GM12878 (cell line): Measurements from ENCODE around the gene SUCO. TPM values are rescaled to one million over a fixed set of nuclear protein-coding genes. Genes with fewer than 3 reads are reported as not detected.

Experiments used
- ATAC-seq: fragments of 200-7000 bp; cut with Tn5 transposase; 3 replicates; pipeline ENCODE4 v1.9.1; 2020; ENCODE audit warnings: mild to moderate bottlenecking, moderate library complexity
- BruUV-seq: library from RNA; stranded (reverse); fragments of 400-500 nt; replicated peaks from 2 replicates; lab custom pipeline; 2021; lab: Mats Ljungman, UMichigan
- CTCF ChIA-PET: fragments of 300-600 bp; sonication (Branson Sonifier 250); formaldehyde crosslinking; extraction: SDS; loops from one replicate; lab custom pipeline; 2021; ENCODE audit warnings: inconsistent platforms; lab: Yijun Ruan, JAX
- POLR2A ChIA-PET: fragments of 350-600 bp; formaldehyde crosslinking; extraction: SDS; loops from one replicate; lab custom pipeline; 2021; ENCODE audit warnings: inconsistent platforms; lab: Charles Lee
- RAD21 ChIA-PET: fragments of 300-600 bp; sonication (Branson Sonifier 250); formaldehyde crosslinking; loops from one replicate; lab custom pipeline; 2023; ENCODE audit warnings: antibody characterized with exemption; ENCODE audit not compliant: unreplicated experiment; lab: Charles Lee
- SMC1A ChIA-PET: fragments of 300-600 bp; sonication (Branson Sonifier 250); formaldehyde crosslinking; loops from one replicate; lab custom pipeline; 2023; ENCODE audit not compliant: unreplicated experiment, uncharacterized antibody; lab: Charles Lee
- DNase-seq: peaks from one replicate; pipeline ENCODE4 v3.0.0-alpha.2; 2011; ENCODE audit warnings: low read depth, low spot score
- FAIRE-seq: peaks from 3 replicates; lab custom pipeline; 2011; peaks lifted over from hg19 to GRCh38; lab: Jason Lieb, UNC
- H2AFZ ChIP-seq: 2 replicates; pipeline ENCODE4 v1.6.0; 2011; ENCODE audit warnings: low read depth, low read length, control low read depth; ENCODE audit not compliant: control insufficient read depth
- H3K27ac ChIP-seq: 2 replicates; pipeline ENCODE4 v1.5.1; 2011; ENCODE audit warnings: control low read depth; ENCODE audit not compliant: control insufficient read depth, insufficient read depth
- H3K27me3 ChIP-seq, 2 experiments: replicated peaks in 1 of 2; 2 replicates each; pipeline versions ENCODE4 v1.6.0 to v1.6.1; 2011; ENCODE audit warnings: low read length in 1 of 2; ENCODE audit not compliant: control insufficient read depth in 2 of 2, insufficient read depth in 2 of 2
- H3K36me3 ChIP-seq, 2 experiments: 2 replicates each; pipeline ENCODE4 v1.5.1; 2011; ENCODE audit warnings: low read length in 1 of 2; ENCODE audit not compliant: control insufficient read depth in 2 of 2, insufficient read depth in 2 of 2
- H3K4me1 ChIP-seq: 2 replicates; pipeline ENCODE4 v1.6.1; 2011; ENCODE audit warnings: mild to moderate bottlenecking, low read length, moderate library complexity, mixed read lengths; ENCODE audit not compliant: control insufficient read depth, insufficient read depth
- H3K4me2 ChIP-seq: 2 replicates; pipeline ENCODE4 v1.6.0; 2011; ENCODE audit warnings: control low read depth; ENCODE audit not compliant: control insufficient read depth, insufficient read depth
- H3K4me3 ChIP-seq: fragments of 200-600 bp; sonication (generic); 2 replicates; pipeline ENCODE4 v1.5.1; 2016
- H3K79me2 ChIP-seq: 2 replicates; pipeline ENCODE4 v1.6.0; 2011; ENCODE audit warnings: low read length; ENCODE audit not compliant: control insufficient read depth, insufficient read depth
- H3K9ac ChIP-seq: 2 replicates; pipeline ENCODE4 v1.8.0; 2011; ENCODE audit warnings: low read length, control low read depth, mixed read lengths; ENCODE audit not compliant: control insufficient read depth, insufficient read depth
- H3K9me3 ChIP-seq: replicated peaks from 3 replicates; pipeline ENCODE4 v1.5.1; 2011; ENCODE audit warnings: mild to moderate bottlenecking, low read length; ENCODE audit not compliant: control insufficient read depth, insufficient read depth
- H4K20me1 ChIP-seq: 2 replicates; pipeline ENCODE4 v1.6.0; 2011; ENCODE audit not compliant: control insufficient read depth, insufficient read depth
- ATF3 ChIP-seq: IDR thresholded peaks from 2 replicates; pipeline ENCODE4 v1.6.1; 2011; ENCODE audit warnings: low read depth, mild to moderate bottlenecking, low read length, moderate library complexity, borderline replicate concordance; ENCODE audit errors: extremely low read depth
- BACH1 ChIP-seq: fragments of 450-650 bp; IDR thresholded peaks from 2 replicates; pipeline ENCODE4 v1.6.1; 2017; ENCODE audit warnings: mild to moderate bottlenecking, borderline replicate concordance
- CHD1 ChIP-seq: IDR thresholded peaks from 2 replicates; pipeline ENCODE4 v1.6.1; 2012; ENCODE audit warnings: low read depth, low read length, improper control_type of control experiment
- CREM ChIP-seq: IDR thresholded peaks from 2 replicates; pipeline ENCODE4 v1.6.1; 2014; ENCODE audit warnings: antibody characterized with exemption, low read depth
- MYB ChIP-seq: fragments of 150-350 bp; IDR thresholded peaks from 2 replicates; pipeline ENCODE4 v1.6.1; 2014; ENCODE audit warnings: mild to moderate bottlenecking, low read depth, low read length, borderline replicate concordance
- NR2F1 ChIP-seq: fragments of 450-650 bp; conservative IDR thresholded peaks from 2 replicates; pipeline ENCODE4 v1.6.1; 2017; ENCODE audit warnings: mild to moderate bottlenecking
- STAT1 ChIP-seq: fragments of 450-650 bp; conservative IDR thresholded peaks from 2 replicates; pipeline ENCODE4 v1.6.1; 2014; ENCODE audit warnings: antibody characterized with exemption, mild to moderate bottlenecking
- TCF12 ChIP-seq: IDR thresholded peaks from 2 replicates; pipeline ENCODE4 v1.6.1; 2011; ENCODE audit warnings: low read depth, mild to moderate bottlenecking, low read length
- USF2 ChIP-seq: IDR thresholded peaks from 2 replicates; pipeline ENCODE4 v1.6.1; 2011; ENCODE audit warnings: low read depth, low read length, improper control_type of control experiment, borderline replicate concordance
- YBX1 ChIP-seq: fragments of 450-650 bp; IDR thresholded peaks from 2 replicates; pipeline ENCODE4 v1.6.1; 2016; ENCODE audit warnings: antibody characterized with exemption
- ZBED1 ChIP-seq: IDR thresholded peaks from 2 replicates; pipeline ENCODE4 v1.6.1; 2016; ENCODE audit warnings: borderline replicate concordance
- ZNF217 ChIP-seq: fragments of 450-650 bp; IDR thresholded peaks from 2 replicates; pipeline ENCODE4 v1.6.1; 2017; ENCODE audit warnings: antibody characterized with exemption, mild to moderate bottlenecking
- ZNF592 ChIP-seq: fragments of 450-650 bp; IDR thresholded peaks from 2 replicates; pipeline ENCODE4 v1.6.1; 2017; ENCODE audit warnings: mild to moderate bottlenecking, moderate library complexity
- ZZZ3 ChIP-seq: IDR thresholded peaks from 2 replicates; pipeline ENCODE4 v1.6.1; 2011; ENCODE audit warnings: low read depth; ENCODE audit not compliant: control insufficient read depth, insufficient read length
- WGBS: methylation state at CpG from one replicate; pipeline ENCODE4 v1.1.6; 2016; ENCODE audit warnings: low lambda C conversion rate; ENCODE audit not compliant: insufficient replicate concordance, insufficient coverage; ENCODE audit errors: missing lambda C conversion rate; 5-methylcytosine and 5-hydroxymethylcytosine counted together
- in situ Hi-C: fragments of 300-500 bp; cut with MboI; formaldehyde crosslinking; loops from 9 replicates; pipeline ENCODE4 v1.14.3; 2018; ENCODE audit warnings: mixed read lengths
- intact Hi-C: fragments of 100-400 bp; cut with micrococcal nuclease; formaldehyde crosslinking; loops from one replicate; pipeline ENCODE4 v1.14.2; 2022; ENCODE audit not compliant: unreplicated experiment
- polyA plus RNA-seq, 11 experiments: library from polyadenylated mRNA; depleted of rRNA in 4 of 11; unstranded in 6 of 11; stranded (reverse) in 5 of 11; fragments of >200 nt; fragmentation: Nextera tagmentation in 4 of 11; fragmentation: Illumina TruSeq in 1 of 11; extraction: Ambion mirVana in 4 of 11; extraction: Trizol in 1 of 11; gene quantifications; 1 replicate in 1 of 11; 2 replicates in 10 of 11; pipeline versions ENCODE4 v1.2.1 to v1.2.3, GENCODE V29; 2011 to 2016; ENCODE audit warnings: inconsistent platforms in 2 of 11, missing spikeins in 2 of 11, low read depth in 1 of 11
- total RNA-seq, 4 experiments: library from RNA; depleted of rRNA in 3 of 4; stranded (reverse); fragments of >200 nt in 3 of 4; fragmentation: Illumina TruSeq in 1 of 4; extraction: Trizol in 1 of 4; gene quantifications; 2 replicates each; pipeline versions ENCODE4 v1.2.1 to v1.2.3, GENCODE V29; 2013 to 2021
- TF ChIP-seq, protein P1 (sequence below): fragments of 450-650 bp; formaldehyde crosslinking; IDR thresholded peaks from 2 replicates; pipeline ENCODE4 v1.5.0; 2022; ENCODE audit warnings: mild to moderate bottlenecking, missing genetic modification characterization

Gene SUCO
- total and polyA plus RNA-seq, 10 of the 15 experiments (the other 5 are each of a cell fraction or from before 2014, with no cell fraction given) = 1.7 to 15.3 (median 8.4) TPM

- in situ Hi-C loops = no loop called here
- ATAC-seq (no peak), FAIRE-seq (no peak), DNase-seq (no peak)
- no peaks in the 10 kb centered on the region for H3K27me3 ChIP-seq
- BruUV-seq = no TSS peak
- ChIA-PET CTCF (interaction anchor here (1.4 kb wide), 1 partner anchor 32 kb away, joined by 3 read pairs; no protein-coding TSS in a partner anchor), SMC1A (interaction anchor here (0.5 kb wide), 1 partner anchor 562 kb away, joined by 4 read pairs; no protein-coding TSS in a partner anchor), POLR2A (interaction anchor here (0.9 kb wide), 1 partner anchor 14 kb away, joined by 3 read pairs; no protein-coding TSS in a partner anchor), RAD21 (no interaction called here)
- no peak overlapping the region for H3K4me3 ChIP-seq
- H3K79me2 ChIP-seq = no peaks in the 10 kb centered on the region
- no peaks in the 10 kb centered on the region for H4K20me1 ChIP-seq
- no peak overlapping the region for H2AFZ ChIP-seq
- no peaks in the 10 kb centered on the region for H3K9me3 ChIP-seq
- WGBS = 100% methylated on average over 5 of the region's 5 CpGs
- no peak overlapping the region for H3K4me2 ChIP-seq
- H3K4me1 ChIP-seq = no peaks in the 10 kb centered on the region
- TF ChIP-seq STAT1 (no peak), USF2 (no peak), YBX1 (no peak), ATF3 (no peak), CREM (no peak), ZBED1 (no peak), TCF12 (no peak), NR2F1 (no peak), CHD1 (no peak), ZNF217 (no peak), ZNF592 (no peak), MYB (no peak), BACH1 (no peak), ZZZ3 (no peak)
- TF ChIP-seq, protein P1, sequence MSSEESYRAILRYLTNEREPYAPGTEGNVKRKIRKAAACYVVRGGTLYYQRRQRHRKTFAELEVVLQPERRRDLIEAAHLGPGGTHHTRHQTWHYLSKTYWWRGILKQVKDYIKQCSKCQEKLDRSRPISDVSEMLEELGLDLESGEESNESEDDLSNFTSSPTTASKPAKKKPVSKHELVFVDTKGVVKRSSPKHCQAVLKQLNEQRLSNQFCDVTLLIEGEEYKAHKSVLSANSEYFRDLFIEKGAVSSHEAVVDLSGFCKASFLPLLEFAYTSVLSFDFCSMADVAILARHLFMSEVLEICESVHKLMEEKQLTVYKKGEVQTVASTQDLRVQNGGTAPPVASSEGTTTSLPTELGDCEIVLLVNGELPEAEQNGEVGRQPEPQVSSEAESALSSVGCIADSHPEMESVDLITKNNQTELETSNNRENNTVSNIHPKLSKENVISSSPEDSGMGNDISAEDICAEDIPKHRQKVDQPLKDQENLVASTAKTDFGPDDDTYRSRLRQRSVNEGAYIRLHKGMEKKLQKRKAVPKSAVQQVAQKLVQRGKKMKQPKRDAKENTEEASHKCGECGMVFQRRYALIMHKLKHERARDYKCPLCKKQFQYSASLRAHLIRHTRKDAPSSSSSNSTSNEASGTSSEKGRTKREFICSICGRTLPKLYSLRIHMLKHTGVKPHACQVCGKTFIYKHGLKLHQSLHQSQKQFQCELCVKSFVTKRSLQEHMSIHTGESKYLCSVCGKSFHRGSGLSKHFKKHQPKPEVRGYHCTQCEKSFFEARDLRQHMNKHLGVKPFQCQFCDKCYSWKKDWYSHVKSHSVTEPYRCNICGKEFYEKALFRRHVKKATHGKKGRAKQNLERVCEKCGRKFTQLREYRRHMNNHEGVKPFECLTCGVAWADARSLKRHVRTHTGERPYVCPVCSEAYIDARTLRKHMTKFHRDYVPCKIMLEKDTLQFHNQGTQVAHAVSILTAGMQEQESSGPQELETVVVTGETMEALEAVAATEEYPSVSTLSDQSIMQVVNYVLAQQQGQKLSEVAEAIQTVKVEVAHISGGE = no peak
- peaks cover 4 to 12% of the 10 kb centered on the region in 2 experiments for H3K36me3 ChIP-seq
- intact Hi-C loops = no loop called here
- no peak overlapping the region for H3K9ac ChIP-seq
- no peak overlapping the region for H3K27ac ChIP-seq
Measured at GRCh38 chr1:172566196-172566997, 33.4 kb downstream of the SUCO start.
